ENCODE measurements around the gene SKI. TPM values are rescaled to one million over a fixed set of nuclear protein-coding genes. Genes with fewer than 3 reads are reported as not detected.

SKI gene
- total RNA-seq, 1 donor from 2014 or later = 55.7 TPM

DNA sequence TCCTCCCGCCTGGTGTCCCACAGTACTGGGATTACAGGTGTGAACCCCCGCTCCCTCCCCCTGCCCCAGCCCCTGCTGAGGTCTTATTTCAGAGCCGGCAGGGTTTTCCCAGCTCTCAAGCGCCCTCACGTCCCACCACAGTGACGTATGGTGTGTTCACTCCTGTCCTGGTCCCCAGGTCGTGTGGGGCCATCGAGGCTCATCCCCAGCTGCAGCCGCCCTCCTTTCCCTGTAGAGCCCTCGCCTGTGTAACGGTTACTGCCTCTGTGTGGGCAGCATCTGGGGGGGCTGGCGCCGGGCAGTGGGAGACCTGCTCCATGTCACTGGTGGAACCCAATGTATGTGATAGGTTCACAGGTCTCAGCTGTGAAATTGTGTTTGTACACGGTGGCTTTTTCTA, 23.2 kb downstream of the SKI start:
- no peak for DNase-seq (ENCODE audit: extremely low spot score, unreplicated experiment)
- peak overlapping the region; percentile 79 for H3K27ac Mint-ChIP-seq
- H3K9me3 Mint-ChIP-seq = no peaks in the 10 kb centered on the region
- TF ChIP-seq, protein P1, sequence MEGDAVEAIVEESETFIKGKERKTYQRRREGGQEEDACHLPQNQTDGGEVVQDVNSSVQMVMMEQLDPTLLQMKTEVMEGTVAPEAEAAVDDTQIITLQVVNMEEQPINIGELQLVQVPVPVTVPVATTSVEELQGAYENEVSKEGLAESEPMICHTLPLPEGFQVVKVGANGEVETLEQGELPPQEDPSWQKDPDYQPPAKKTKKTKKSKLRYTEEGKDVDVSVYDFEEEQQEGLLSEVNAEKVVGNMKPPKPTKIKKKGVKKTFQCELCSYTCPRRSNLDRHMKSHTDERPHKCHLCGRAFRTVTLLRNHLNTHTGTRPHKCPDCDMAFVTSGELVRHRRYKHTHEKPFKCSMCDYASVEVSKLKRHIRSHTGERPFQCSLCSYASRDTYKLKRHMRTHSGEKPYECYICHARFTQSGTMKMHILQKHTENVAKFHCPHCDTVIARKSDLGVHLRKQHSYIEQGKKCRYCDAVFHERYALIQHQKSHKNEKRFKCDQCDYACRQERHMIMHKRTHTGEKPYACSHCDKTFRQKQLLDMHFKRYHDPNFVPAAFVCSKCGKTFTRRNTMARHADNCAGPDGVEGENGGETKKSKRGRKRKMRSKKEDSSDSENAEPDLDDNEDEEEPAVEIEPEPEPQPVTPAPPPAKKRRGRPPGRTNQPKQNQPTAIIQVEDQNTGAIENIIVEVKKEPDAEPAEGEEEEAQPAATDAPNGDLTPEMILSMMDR (conservative IDR thresholded peaks at IDR 0.05) = no peak
- H3K4me1 Mint-ChIP-seq (ENCODE audit: unreplicated experiment) = peaks cover 30% of the 10 kb centered on the region
- H3K27me3 Mint-ChIP-seq = no peaks in the 10 kb centered on the region
- peaks cover 9% of the 10 kb centered on the region for H3K36me3 Mint-ChIP-seq
- peak overlapping the region; percentile 65 for H3K4me3 Mint-ChIP-seq

DNA sequence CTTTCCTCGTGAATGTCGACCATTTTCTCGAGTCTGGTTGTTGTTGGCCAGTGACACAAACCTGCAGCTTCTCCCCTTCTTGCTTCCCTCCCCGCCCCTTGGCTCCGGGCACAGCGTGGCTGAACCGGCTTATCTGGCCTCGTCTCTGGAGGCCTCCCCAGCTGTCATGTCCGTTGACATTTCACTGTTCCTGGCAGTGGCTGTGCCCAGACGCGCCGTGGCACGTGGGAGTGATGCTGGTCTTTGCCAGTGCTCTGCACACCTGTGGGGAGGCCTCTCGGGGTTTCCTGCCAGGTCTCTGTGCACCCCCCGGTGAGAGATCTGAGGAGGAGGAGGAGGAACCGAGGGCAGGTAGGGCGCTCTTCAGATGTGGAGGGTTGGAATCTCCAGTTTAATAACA, 23.7 kb downstream of the SKI start:
- H3K27ac Mint-ChIP-seq = peak overlapping the region; percentile 79
- DNase-seq (ENCODE audit: extremely low spot score, unreplicated experiment) = no peak
- H3K4me3 Mint-ChIP-seq = peak overlapping the region; percentile 65
- peaks cover 9% of the 10 kb centered on the region for H3K36me3 Mint-ChIP-seq
- H3K9me3 Mint-ChIP-seq = no peaks in the 10 kb centered on the region
- peaks cover 27% of the 10 kb centered on the region for H3K4me1 Mint-ChIP-seq (ENCODE audit: unreplicated experiment)
- TF ChIP-seq, protein P1 (conservative IDR thresholded peaks at IDR 0.05) = no peak
- no peaks in the 10 kb centered on the region for H3K27me3 Mint-ChIP-seq

DNA sequence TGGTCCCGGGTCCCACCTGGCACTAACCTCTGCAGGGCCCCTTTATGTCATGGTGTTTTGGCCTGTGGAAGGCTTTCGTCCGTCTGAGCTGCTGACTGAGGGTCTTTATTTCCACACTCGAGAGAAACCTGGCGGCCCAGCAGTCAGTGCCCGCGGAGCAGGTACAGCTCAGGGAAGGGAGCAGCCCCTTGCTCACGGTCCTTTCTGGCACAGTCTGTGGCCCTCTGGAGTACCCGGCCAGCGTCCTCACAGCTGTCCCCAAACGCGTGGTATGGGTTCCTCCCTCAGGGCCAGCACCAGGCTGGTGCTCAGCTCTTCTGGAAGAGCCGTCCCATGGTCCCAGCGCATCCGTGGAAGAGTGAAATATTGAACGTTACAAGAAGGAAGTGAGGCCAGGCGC, 24.3 kb downstream of the SKI start:
- Mint-ChIP-seq H3K27ac (no peak overlapping the region), H3K36me3 (peaks cover 9% of the 10 kb centered on the region), H3K27me3 (no peaks in the 10 kb centered on the region), H3K9me3 (no peaks in the 10 kb centered on the region), H3K4me1 (ENCODE audit: unreplicated experiment) (peaks cover 32% of the 10 kb centered on the region), H3K4me3 (no peak overlapping the region)
- DNase-seq (ENCODE audit: extremely low spot score, unreplicated experiment) = no peak
- TF ChIP-seq, protein P1 (conservative IDR thresholded peaks at IDR 0.05) = no peak

DNA sequence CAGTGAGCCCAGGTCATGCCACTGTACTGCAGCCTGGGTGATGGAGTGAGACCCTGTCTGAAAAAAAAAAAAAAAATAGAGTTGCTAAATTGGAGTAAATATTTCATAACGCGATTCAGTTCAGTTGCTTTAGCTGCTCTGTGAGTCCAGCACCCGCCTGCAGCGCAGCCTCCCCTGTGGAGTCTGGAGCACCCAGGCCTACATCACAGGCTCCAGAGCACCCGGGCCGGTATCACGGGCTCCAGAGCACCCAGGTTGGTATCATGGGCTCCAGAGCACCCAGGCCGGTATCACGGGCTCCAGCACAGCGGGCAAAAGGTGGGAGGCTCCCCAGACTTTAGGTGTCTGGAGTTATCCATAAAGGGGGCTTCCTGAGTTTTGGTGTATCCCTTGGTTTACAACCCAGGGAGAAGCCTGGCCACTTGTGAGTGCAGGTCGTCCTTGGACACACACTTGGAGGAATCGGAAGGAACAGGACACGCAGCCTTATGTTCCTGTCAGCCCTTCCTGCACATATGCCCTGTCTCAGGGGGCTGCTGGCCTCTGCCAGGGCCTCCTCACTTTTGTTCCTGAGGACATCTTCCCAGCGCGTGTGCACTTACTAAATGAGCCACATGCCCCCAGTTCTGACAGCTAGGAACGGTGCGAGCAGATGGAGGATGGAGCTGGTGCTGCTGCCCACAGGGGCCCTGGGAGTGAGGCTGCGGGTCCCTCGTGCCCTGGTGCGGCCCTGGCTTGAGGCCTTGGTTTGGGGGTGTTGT, 25.1 kb downstream of the SKI start:
- DNase-seq (ENCODE audit: extremely low spot score, unreplicated experiment) = no peak
- Mint-ChIP-seq H3K36me3 (peaks cover 9% of the 10 kb centered on the region), H3K27ac (no peak overlapping the region), H3K9me3 (no peaks in the 10 kb centered on the region), H3K4me1 (ENCODE audit: unreplicated experiment) (peaks cover 34% of the 10 kb centered on the region), H3K27me3 (no peaks in the 10 kb centered on the region), H3K4me3 (no peak overlapping the region)
- TF ChIP-seq, protein P1 (conservative IDR thresholded peaks at IDR 0.05) = no peak

DNA sequence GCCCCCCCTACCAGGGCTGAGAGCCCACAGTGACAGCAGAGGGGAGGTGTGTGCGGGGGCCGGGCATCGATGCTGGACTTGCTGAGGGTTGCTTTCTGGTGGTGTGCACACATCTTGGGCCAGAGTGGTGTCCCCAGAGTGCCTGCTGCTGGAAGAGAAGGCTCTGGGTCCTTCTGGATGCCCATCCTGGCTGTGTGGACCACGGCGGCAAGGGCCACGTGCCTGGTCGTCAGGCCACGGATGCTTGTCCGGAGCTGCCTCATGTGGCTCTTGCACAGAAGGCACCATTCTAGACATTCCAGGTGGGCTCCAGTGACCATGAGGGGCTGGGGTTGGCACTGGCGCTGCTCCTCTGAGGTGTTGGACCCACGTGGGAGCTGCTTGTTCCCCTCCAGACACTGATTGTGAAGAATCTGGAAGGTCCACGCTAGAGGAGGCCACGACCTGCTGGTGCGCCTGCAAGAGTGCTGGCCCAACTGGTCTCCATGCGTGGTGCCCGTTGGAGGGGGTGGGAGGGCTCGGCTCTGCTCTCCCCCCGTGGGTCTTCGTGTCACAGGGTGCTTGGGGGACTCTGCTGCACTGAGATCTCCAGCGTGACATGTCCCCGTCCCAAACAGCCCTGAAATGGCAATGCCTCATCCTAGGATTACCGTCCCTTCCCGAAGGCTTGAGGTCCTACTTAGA, 25.8 kb downstream of the SKI start:
- Mint-ChIP-seq H3K4me1 (ENCODE audit: unreplicated experiment) (peaks cover 31% of the 10 kb centered on the region), H3K27me3 (no peaks in the 10 kb centered on the region)

More for the DNA sequence above, 25.8 kb downstream of the SKI start:
- peaks cover 9% of the 10 kb centered on the region for H3K36me3 Mint-ChIP-seq
- DNase-seq (ENCODE audit: extremely low spot score, unreplicated experiment) = no peak
- TF ChIP-seq, protein P1 (conservative IDR thresholded peaks at IDR 0.05) = no peak
- H3K27ac Mint-ChIP-seq = no peak overlapping the region
- H3K4me3 Mint-ChIP-seq = no peak overlapping the region
- no peaks in the 10 kb centered on the region for H3K9me3 Mint-ChIP-seq
